DND-41 (cell line): Measurements from ENCODE around the gene PRKAG2.

Source experiments
- CTCF ChIP-seq: IDR thresholded peaks from 2 replicates; pipeline ENCODE4 v1.5.1; 2012; ENCODE audit warnings: borderline replicate concordance, low read length, moderate library complexity, mild to moderate bottlenecking; ENCODE audit not compliant: poor library complexity, severe bottlenecking; ENCODE audit errors: extremely low read depth
- EZH2 ChIP-seq: IDR thresholded peaks from 3 replicates; pipeline ENCODE4 v1.6.1; 2012; ENCODE audit warnings: borderline replicate concordance, low read depth, mild to moderate bottlenecking, moderate library complexity, low read length, inconsistent platforms; ENCODE audit not compliant: severe bottlenecking

- TF ChIP-seq CTCF (no peak), EZH2 (no peak)
Measured at GRCh38 chr7:151630851-151631569, 245.9 kb downstream of the PRKAG2 start.
